Stimulated activated CD8-positive, alpha-beta memory T cell treated with anti-CD3 and anti-CD28 coated beads, Interleukin-15, amount 100 ng/mL, for 48 hours (primary cell): ENCODE measurements around the gene SUMO2.
A peak's percentile ranks its signal among the peaks of the same experiment; 100 is the strongest.
"Not testable (repeated sequence)": the region's sequence is repeated elsewhere in the genome, so short reads cannot be mapped to it uniquely, and the experiment has no call there.

Source experiments
- DNase-seq, 2 donors: peaks; one replicate each; pipeline ENCODE4 v3.0.0-alpha.2; 2020; ENCODE audit warnings: low read depth in 2 of 2

The SUMO2 gene

GRCh38 chr17:75181608-75182318, 996 bp downstream of the SUMO2 start:
- no peak for DNase-seq

GRCh38 chr17:75181110-75181509, 1.6 kb downstream of the SUMO2 start:
- no peak for DNase-seq

- no peak for DNase-seq
Measured at GRCh38 chr17:75178453-75178852, 4.3 kb downstream of the SUMO2 start.

DNA sequence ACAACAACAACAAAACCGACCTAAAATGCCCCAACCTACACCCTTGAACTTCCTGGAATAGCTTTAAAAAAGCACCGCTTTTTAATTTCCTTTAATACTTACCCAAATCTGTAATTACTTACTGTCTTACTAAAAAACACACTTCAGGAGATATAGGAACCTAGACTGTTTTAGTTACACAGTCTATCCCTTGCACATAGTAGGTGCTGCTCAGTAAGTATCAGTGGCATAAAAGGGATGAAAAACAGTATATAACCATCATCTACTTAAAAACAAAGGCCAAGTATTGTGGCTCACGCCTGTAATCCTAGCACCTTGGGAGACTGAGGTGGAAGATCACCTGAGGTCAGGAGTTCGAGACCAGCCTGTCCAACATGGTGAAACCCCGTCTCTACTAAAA, 6.1 kb downstream of the SUMO2 start:
- DNase-seq, result no peak

- no peak for DNase-seq
Measured at GRCh38 chr17:75174996-75175395, 7.8 kb downstream of the SUMO2 start.

DNA sequence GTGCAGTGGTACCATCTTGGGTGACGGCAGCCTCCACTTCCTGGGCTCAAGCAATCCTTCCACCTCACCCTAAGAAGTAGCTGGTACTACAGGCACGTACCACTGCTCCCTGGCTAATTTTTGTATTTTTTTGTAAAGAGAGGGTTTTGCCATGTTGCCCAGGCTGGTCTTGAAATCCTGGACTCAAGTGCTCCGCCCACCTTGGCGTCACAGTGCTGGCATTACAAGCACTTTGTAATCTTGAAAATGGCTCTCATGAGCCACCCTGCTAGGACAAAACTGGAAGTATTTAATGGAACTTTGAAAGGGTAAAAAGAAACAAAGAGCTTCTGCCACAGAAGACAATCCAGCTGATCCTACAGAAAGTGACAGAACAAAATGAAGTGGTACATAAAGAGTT, 9.2 kb downstream of the SUMO2 start:
- DNase-seq, result no peak

DNA sequence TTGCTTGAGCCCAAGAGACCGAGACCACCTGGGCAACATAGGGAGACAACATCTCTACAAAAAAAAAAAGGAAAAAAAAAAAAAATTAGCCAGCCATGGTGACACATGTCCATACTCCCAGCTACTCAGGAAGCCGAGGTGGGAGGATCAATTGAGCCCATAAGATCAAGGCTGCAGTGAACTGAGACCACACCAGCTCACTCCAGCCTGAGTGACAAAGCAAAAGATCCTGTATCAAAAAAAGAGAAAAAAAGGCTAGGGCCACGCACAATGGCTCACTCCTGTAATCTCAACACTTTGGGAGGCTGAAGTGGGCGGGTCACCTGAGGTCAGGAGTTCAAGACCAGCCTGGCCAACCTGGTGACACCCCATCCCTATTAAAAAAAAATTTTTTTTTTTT, 13.8 kb downstream of the SUMO2 start:
- DNase-seq, result no peak

GRCh38 chr17:75164606-75165005, 18.2 kb downstream of the SUMO2 start:
- not testable (repeated sequence) for DNase-seq

- DNase-seq, result no peak
Measured at GRCh38 chr17:75163074-75163473, 19.7 kb downstream of the SUMO2 start.

GRCh38 chr17:75160211-75160610, 22.5 kb downstream of the SUMO2 start:
- DNase-seq, result no peak

GRCh38 chr17:75159196-75160031, 23.3 kb downstream of the SUMO2 start:
- DNase-seq, result no peak

DNA sequence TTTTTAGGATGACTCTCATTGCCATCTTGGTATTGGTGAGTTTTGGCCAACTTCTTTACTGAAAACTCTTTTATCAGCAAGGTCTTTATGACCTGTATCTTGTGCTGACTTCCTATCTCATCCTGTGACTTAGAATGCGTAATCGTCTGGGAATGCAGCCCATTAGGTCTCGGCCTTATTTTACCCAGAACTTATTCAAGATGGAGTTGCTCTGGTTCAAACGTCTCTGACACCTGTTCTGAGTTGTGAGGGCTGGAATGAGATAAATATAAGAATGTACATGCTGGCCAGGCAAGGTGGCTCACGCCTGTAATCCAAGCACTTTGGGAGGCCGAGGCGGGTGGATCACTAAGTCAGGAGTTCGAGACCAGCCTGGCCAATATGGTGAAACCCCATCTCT, 24.3 kb downstream of the SUMO2 start:
- not testable (repeated sequence) for DNase-seq

GRCh38 chr17:75155191-75155601, 27.6 kb downstream of the SUMO2 start:
- no peak for DNase-seq

DNA sequence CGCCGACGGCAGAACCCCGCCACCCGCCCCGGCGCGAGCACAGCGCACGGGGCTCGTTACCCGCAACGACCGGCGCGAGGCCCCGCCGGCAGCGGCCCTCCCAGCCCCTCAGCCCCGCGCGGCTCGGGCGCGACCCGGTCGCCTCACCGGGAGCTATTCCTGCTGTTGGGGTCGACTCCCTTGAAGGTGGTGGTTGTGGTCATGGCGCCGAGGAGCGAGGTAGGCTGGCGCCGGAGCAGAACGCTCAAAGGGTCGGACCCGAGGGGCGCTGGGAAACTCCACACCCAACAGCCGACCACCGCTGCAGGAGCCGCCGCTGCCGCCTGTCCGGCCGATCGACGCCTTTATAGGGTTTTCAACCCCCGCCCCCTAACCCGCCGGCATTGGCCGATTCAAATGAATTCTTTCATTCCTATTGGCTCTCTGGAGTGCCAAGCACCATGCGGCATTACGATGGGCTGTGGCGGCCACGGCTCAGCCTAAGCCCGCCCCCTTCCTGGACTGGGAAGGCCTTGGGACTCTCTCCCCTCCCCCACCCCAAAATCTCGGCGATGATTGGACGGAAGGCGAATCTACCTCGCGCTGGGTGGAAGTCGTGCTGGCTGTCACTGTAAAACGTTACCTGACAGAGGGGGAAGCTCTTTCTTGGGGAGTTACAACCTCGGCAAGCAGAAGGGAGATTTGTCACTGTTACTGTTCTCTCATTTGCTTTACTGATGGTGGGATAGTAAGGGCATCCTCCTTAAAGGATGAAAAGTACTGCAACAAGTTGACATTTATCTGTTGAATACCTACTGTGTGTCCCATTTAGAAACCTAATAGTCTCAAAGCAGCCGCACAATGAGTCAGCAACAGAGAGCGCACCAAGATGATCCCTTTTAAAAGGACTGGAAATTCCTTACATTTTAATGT, 28.3 kb downstream of the SUMO2 start, which contains the start of gene JPT1:
TSS of gene JPT1 (minus strand) at position 318 of the 912 bp plus-strand sequence. CDS start at position 203, 115 bp downstream.
- DNase-seq, result peak; percentile 98

GRCh38 chr17:75153780-75154194, 29.0 kb downstream of the SUMO2 start:
- DNase-seq, result peak; percentile 6 to 7

DNA sequence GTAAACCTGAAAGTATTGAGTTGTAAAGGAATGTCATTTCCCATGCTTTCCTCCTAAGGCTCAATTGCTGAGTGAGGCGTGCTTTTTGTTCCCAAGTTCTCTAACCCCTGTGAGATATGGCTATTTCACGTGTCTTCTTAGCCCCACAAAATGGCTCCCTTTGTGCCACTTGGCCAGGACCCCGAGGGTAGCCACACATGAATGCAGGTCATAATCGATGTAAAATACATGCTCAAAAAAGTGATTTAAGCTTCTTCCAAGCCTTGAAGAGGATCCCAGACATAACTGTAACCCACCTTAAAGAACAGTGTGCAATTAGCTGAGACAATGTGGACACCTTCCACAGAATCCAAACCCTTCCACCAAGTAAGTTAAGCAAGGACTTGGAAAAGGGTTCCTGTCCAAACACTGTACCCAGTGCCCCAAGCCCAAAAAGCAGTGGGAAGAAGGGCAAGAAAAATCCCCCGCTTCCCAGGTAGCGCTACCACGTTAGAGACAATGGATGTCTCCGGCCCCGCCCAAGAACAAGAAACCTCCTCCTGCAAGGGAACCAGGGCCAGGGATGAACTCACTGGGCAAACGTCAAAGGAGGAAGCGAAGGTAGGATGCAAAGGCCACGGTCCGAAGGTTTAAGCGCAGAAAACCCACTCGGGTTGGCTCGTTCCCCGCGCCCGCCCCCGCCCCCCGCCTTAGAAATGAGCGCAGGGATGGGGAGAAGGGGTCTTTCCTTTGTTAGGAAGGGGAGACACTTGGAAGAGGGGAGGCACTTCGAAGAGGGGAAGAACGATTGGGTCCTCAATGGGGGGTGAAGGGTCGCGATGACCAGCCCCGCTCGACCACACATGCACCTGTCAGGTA, 29.6 kb downstream of the SUMO2 start:
- peak; percentile 4 to 6 for DNase-seq

DNA sequence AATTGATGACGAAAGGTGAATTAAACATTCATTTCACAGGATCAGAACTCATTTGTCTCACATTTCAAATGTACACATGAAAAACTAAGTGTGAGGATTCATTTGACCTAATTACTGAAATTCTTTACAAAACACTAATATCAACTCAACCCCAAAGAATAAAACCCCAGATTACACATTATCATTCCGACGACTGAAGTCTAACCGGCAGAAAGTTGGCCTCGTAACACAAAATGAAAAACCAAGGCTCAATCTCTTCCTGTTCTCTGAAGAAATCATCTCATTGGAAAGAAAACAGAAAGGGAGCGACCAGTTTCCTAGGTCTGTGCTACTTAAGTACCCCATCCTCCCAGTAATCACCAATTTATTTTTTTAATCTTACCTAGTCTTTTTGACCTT, 30.2 kb downstream of the SUMO2 start:
- DNase-seq, result no peak

DNA sequence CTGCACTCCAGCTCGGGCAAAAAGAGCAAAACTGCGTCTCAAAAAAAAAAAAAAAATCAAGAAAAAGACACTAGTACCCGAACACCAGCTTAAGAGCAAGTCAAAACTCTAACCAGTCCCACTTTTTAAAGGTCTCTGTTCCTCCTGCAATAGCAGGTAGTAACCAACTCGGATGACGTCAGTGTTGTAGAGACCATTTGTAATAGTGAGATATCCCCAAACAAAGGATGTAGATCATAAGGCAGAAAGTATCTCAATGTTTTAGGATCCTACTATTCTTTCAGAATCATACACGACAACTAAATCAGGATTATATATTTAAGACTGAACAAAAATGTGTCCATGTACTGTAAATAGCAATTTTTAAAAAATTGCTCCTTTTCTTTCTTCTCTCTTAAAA, 30.8 kb downstream of the SUMO2 start:
- no peak for DNase-seq

- DNase-seq, result no peak
Measured at GRCh38 chr17:75147878-75148546, 34.7 kb downstream of the SUMO2 start.

GRCh38 chr17:75146592-75146991, 36.2 kb downstream of the SUMO2 start:
- no peak for DNase-seq
